ENCODE results near the gene MED12L. TPM values are rescaled to one million over a fixed set of nuclear protein-coding genes. Genes with fewer than 3 reads are reported as not detected.

The MED12L gene
- total RNA-seq, 1 donor from 2014 or later: 1.3 TPM

- no peak overlapping the region for H3K4me3 ChIP-seq (ENCODE audit: low read depth, low read length)
- no peaks in the 10 kb centered on the region for H3K27me3 ChIP-seq (ENCODE audit: control insufficient read depth, insufficient read depth, low read length)
- no peak for DNase-seq (ENCODE audit: low read depth)
- TF ChIP-seq, protein P1, sequence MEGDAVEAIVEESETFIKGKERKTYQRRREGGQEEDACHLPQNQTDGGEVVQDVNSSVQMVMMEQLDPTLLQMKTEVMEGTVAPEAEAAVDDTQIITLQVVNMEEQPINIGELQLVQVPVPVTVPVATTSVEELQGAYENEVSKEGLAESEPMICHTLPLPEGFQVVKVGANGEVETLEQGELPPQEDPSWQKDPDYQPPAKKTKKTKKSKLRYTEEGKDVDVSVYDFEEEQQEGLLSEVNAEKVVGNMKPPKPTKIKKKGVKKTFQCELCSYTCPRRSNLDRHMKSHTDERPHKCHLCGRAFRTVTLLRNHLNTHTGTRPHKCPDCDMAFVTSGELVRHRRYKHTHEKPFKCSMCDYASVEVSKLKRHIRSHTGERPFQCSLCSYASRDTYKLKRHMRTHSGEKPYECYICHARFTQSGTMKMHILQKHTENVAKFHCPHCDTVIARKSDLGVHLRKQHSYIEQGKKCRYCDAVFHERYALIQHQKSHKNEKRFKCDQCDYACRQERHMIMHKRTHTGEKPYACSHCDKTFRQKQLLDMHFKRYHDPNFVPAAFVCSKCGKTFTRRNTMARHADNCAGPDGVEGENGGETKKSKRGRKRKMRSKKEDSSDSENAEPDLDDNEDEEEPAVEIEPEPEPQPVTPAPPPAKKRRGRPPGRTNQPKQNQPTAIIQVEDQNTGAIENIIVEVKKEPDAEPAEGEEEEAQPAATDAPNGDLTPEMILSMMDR (IDR thresholded peaks at IDR 0.05; ENCODE audit: insufficient read depth, low read length, poor library complexity, severe bottlenecking): no peak
- H3K36me3 ChIP-seq (ENCODE audit: control insufficient read depth, insufficient read depth, low read length): no peaks in the 10 kb centered on the region
Observed at GRCh38 chr3:151357463-151357850, 272.0 kb downstream of the MED12L start.

- Histone ChIP-seq H3K36me3 (ENCODE audit: control insufficient read depth, insufficient read depth, low read length) (no peaks in the 10 kb centered on the region), H3K27me3 (ENCODE audit: control insufficient read depth, insufficient read depth, low read length) (no peaks in the 10 kb centered on the region), H3K4me3 (ENCODE audit: low read depth, low read length) (no peak overlapping the region)
- no peak for DNase-seq (ENCODE audit: low read depth)
- TF ChIP-seq, protein P1 (IDR thresholded peaks at IDR 0.05; ENCODE audit: insufficient read depth, low read length, poor library complexity, severe bottlenecking): no peak
Observed at GRCh38 chr3:151362751-151363174, 277.3 kb downstream of the MED12L start.

DNA sequence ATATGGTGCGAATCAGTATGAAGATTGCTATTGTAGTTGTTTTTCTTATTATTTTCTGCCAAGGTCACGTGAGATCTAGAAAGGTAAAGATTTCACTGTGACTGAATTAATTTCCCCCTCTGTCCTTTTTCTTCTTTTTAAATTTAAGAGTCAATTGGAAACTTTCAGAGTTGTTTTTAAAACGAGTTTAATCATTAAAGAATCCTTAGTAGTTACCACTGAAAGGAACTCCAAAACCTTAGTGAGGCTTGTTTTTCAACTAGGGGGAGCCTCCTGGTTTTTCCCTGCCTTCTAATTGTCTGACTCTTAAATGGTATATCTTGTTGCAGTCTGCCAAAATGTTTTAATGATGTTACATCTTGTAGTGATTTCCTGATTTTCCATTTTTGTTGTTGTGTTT lies 281.5 kb downstream of the MED12L start:
- no peak for DNase-seq (ENCODE audit: low read depth)
- H3K36me3 ChIP-seq (ENCODE audit: control insufficient read depth, insufficient read depth, low read length): no peaks in the 10 kb centered on the region
- TF ChIP-seq, protein P1 (IDR thresholded peaks at IDR 0.05; ENCODE audit: insufficient read depth, low read length, poor library complexity, severe bottlenecking): no peak
- no peaks in the 10 kb centered on the region for H3K27me3 ChIP-seq (ENCODE audit: control insufficient read depth, insufficient read depth, low read length)
- no peak overlapping the region for H3K4me3 ChIP-seq (ENCODE audit: low read depth, low read length)

DNA sequence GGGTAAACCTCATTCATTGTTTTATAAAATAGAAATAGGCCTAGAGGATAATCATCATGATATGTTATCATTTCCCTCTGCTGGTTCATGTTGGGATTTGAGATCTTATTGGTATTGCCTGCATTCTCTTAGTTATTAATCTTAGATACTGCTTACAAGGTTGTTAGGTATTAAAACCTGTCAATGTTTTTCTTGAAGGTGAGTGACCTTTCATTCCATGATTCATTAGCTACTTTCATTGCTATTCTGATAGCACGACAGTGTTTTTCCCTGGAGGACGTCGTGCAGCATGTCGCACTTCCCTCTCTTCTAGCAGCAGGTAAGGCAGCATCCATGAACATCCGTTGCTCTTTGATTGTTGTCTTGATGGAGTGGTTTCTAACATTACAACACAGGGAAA lies 282.0 kb downstream of the MED12L start:
- no peaks in the 10 kb centered on the region for H3K27me3 ChIP-seq (ENCODE audit: control insufficient read depth, insufficient read depth, low read length)
- TF ChIP-seq, protein P1 (IDR thresholded peaks at IDR 0.05; ENCODE audit: insufficient read depth, low read length, poor library complexity, severe bottlenecking): no peak
- no peaks in the 10 kb centered on the region for H3K36me3 ChIP-seq (ENCODE audit: control insufficient read depth, insufficient read depth, low read length)
- no peak for DNase-seq (ENCODE audit: low read depth)
- H3K4me3 ChIP-seq (ENCODE audit: low read depth, low read length): no peak overlapping the region

DNA sequence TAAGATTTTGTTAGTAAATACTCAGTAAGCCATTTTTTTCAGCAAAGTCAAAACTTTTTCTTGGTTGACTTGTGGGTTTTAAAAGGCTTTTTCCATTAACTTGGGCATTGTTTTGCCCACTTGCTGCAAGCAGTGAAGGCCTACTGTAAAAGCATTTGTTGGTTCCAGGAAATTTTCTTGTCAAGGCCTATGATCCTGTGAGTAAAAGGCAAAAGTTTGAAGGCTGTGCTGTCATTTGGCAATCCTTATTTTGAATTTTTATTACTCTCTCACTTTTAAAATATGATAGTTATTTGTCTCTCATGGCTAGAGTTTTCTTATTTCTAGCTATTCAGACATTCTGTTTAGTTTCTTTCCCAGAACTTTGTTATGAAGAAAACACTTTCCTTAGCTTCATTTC lies 286.1 kb downstream of the MED12L start:
- no peaks in the 10 kb centered on the region for H3K36me3 ChIP-seq (ENCODE audit: control insufficient read depth, insufficient read depth, low read length)
- DNase-seq (ENCODE audit: low read depth): no peak
- no peaks in the 10 kb centered on the region for H3K27me3 ChIP-seq (ENCODE audit: control insufficient read depth, insufficient read depth, low read length)
- TF ChIP-seq, protein P1 (IDR thresholded peaks at IDR 0.05; ENCODE audit: insufficient read depth, low read length, poor library complexity, severe bottlenecking): no peak
- H3K4me3 ChIP-seq (ENCODE audit: low read depth, low read length): no peak overlapping the region

GRCh38 chr3:151372063-151372820 lies 286.8 kb downstream of the MED12L start:
- Histone ChIP-seq H3K27me3 (ENCODE audit: control insufficient read depth, insufficient read depth, low read length) (no peaks in the 10 kb centered on the region), H3K36me3 (ENCODE audit: control insufficient read depth, insufficient read depth, low read length) (no peaks in the 10 kb centered on the region), H3K4me3 (ENCODE audit: low read depth, low read length) (no peak overlapping the region)
- DNase-seq (ENCODE audit: low read depth): no peak
- TF ChIP-seq, protein P1 (IDR thresholded peaks at IDR 0.05; ENCODE audit: insufficient read depth, low read length, poor library complexity, severe bottlenecking): no peak

Data from kidney epithelial cell (primary cell).